ENCODE results near the gene RAI1. TPM values are rescaled to one million over a fixed set of nuclear protein-coding genes. Genes with fewer than 3 reads are reported as not detected.
A peak's percentile ranks its signal among the peaks of the same experiment; 100 is the strongest.

Gene RAI1
- total and polyA plus RNA-seq, 2 of the 13 experiments (the other 11 are each of a cell fraction or from before 2014, with no cell fraction given) = 3.4 to 5.2 TPM

DNA sequence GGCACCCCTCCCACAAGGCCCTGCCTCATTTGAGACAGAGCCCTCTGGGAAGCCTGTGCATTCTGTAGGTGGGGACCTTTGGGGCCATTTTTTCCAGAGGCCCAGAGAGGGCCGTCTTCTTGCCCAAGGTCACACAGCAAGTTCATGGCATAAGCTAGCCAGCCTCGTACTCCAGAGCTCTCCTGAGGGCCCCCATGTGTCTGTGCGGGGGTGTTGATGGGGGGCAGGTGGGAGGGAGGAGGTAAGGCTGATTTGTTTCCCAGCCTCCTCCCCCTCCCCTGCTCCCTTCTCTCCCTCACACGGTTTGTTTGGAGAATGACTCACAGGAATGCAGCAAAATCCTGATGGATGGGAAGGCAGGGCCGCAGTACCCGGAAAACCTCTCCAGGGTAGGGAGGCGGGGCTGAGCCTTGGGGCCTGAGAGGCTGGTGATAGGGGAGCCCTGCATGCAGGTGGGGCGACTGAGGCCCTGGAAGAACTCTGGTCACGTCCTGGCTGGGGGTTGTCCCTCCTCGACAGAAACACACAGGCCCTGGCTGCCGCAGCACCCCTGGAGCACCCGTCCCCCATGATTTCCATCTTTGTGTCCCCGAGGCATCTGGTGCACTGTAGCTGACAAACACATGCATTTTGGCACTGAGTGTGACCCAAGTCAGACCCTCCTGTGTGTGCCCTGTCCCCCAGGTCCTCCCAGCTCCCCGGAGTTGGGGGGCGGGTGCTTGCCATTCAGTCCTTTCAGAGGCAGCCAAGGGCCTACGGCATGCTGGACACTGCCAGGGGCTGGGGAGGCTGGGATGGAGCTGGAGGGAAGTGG lies 29.7 kb downstream of the RAI1 start:
- in situ Hi-C loops (cut with HindIII; ENCODE audit: extremely low pct_ligation_motif_present, low pct_unique_long_range_greater_than_20kb) = no loop called here
- FAIRE-seq (peak; percentile 89), ATAC-seq (peak; percentile 87), DNase-seq (ENCODE audit: low spot score) (peak; percentile 94)
- H4K20me1 ChIP-seq (ENCODE audit: insufficient read depth, low read length) = peaks cover 9% of the 10 kb centered on the region; the same call in 1 of the 2 replicates
- H3K79me2 ChIP-seq (ENCODE audit: insufficient read depth, low read length) = peaks cover 61% of the 10 kb centered on the region
- H3K27ac ChIP-seq (ENCODE audit: extremely low read length, insufficient read depth, low read length) = peak overlapping the region; percentile 61
- peak overlapping the region; percentile 62 for H3K9ac ChIP-seq (ENCODE audit: insufficient read depth, low read depth, low read length)
- H2AFZ ChIP-seq (ENCODE audit: low read length) = no peak overlapping the region
- no TSS peak for BruUV-seq (replicated peaks)
- intact Hi-C loops (cut with micrococcal nuclease; ENCODE audit: unreplicated experiment) = loop anchor here (2.0 to 10.0 kb wide), 2 partner anchors 16 to 144 kb away; no protein-coding TSS in a partner anchor
- CTCF ChIA-PET (ENCODE audit: low intra/inter-chr PET ratio, low total read pairs) = no interaction called here
- peaks cover 94% of the 10 kb centered on the region for H3K4me1 ChIP-seq (ENCODE audit: insufficient read depth, low read length)
- peak overlapping the region in 2 of 3 experiments; percentile 41 to 67; a peak in 4 of 6 replicates for H3K4me3 ChIP-seq (replicated peaks in 1 of 3; ENCODE audit: insufficient read depth in 1 of 3, low read depth in 2 of 3, low read length in 3 of 3)
- 3% methylated on average over 5 of the region's 16 CpGs for WGBS (ENCODE audit: low lambda C conversion rate)
- no peaks in the 10 kb centered on the region for H3K36me3 ChIP-seq (replicated peaks in 1 of 2; ENCODE audit: control insufficient read depth in 1 of 2, insufficient read depth in 2 of 2, low read length in 2 of 2)
- no peaks in the 10 kb centered on the region for H3K9me3 ChIP-seq (ENCODE audit: low read length)
- H3K4me2 ChIP-seq (ENCODE audit: low read depth, low read length) = peak overlapping the region; percentile 87
- no peaks in the 10 kb centered on the region for H3K27me3 ChIP-seq (ENCODE audit: control insufficient read depth in 1 of 2, insufficient read depth in 2 of 2, low read length in 2 of 2)
- POLR2A ChIA-PET = interaction anchor here (0.7 to 4.7 kb wide), 4 partner anchors 17 to 214 kb away, joined by 3 to 45 read pairs (median 5); partner anchors contain the start of genes RASD1 and SREBF1
- TF ChIP-seq JUNB (CRISPR knock-in tag; IDR thresholded peaks at IDR 0.05; ENCODE audit: borderline replicate concordance) (peak; percentile 83; the same call in 1 of the 2 replicates), PAWR (CRISPR knock-in tag; IDR thresholded peaks at IDR 0.05; ENCODE audit: borderline replicate concordance) (peak; percentile 61; the same call in 1 of the 2 replicates), PHB2 (IDR thresholded peaks at IDR 0.05; ENCODE audit: partially characterized antibody) (no peak), SNRNP70 (IDR thresholded peaks at IDR 0.05; ENCODE audit: low read depth, low read length) (no peak), ZNF263 (CRISPR knock-in tag; IDR thresholded peaks at IDR 0.05) (peak; percentile 69; the same call in 1 of the 2 replicates), CC2D1A (CRISPR knock-in tag; IDR thresholded peaks at IDR 0.05) (no peak), PHF5A (CRISPR knock-in tag; IDR thresholded peaks at IDR 0.05; ENCODE audit: low read depth, unreplicated experiment) (peak; percentile 51), IRF2 (CRISPR knock-in tag; IDR thresholded peaks at IDR 0.05) (peak; percentile 82; the same call in 1 of the 2 replicates), ZNF446 (CRISPR knock-in tag; IDR thresholded peaks at IDR 0.05) (no peak), ERF (CRISPR knock-in tag; IDR thresholded peaks at IDR 0.05) (peak; percentile 76; the same call in 1 of the 2 replicates), MAZ (IDR thresholded peaks at IDR 0.05; ENCODE audit: borderline replicate concordance, low read depth, low read length) (peak; percentile 87), MAZ (CRISPR knock-in tag; IDR thresholded peaks at IDR 0.05; ENCODE audit: low read depth) (peak; percentile 65), KDM6A (CRISPR knock-in tag; IDR thresholded peaks at IDR 0.05; ENCODE audit: low read depth) (no peak), PITX1 (CRISPR knock-in tag; IDR thresholded peaks at IDR 0.05) (peak; percentile 77; the same call in 1 of the 2 replicates), ZNF570 (CRISPR knock-in tag; IDR thresholded peaks at IDR 0.05; ENCODE audit: borderline replicate concordance) (no peak), ZNF232 (CRISPR knock-in tag; IDR thresholded peaks at IDR 0.05; ENCODE audit: borderline replicate concordance) (no peak)
- TF ChIP-seq, protein P1, sequence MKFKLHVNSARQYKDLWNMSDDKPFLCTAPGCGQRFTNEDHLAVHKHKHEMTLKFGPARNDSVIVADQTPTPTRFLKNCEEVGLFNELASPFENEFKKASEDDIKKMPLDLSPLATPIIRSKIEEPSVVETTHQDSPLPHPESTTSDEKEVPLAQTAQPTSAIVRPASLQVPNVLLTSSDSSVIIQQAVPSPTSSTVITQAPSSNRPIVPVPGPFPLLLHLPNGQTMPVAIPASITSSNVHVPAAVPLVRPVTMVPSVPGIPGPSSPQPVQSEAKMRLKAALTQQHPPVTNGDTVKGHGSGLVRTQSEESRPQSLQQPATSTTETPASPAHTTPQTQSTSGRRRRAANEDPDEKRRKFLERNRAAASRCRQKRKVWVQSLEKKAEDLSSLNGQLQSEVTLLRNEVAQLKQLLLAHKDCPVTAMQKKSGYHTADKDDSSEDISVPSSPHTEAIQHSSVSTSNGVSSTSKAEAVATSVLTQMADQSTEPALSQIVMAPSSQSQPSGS (CRISPR knock-in tag; IDR thresholded peaks at IDR 0.05) = peak; percentile 88
- TF ChIP-seq, protein P2, sequence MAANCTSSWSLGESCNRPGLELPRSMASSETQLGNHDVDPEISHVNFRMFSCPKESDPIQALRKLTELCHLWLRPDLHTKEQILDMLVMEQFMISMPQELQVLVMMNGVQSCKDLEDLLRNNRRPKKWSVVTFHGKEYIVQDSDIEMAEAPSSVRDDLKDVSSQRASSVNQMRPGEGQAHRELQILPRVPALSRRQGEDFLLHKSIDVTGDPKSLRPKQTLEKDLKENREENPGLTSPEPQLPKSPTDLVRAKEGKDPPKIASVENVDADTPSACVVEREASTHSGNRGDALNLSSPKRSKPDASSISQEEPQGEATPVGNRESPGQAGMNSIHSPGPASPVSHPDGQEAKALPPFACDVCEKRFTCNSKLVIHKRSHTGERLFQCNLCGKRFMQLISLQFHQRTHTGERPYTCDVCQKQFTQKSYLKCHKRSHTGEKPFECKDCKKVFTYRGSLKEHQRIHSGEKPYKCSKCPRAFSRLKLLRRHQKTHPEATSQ (CRISPR knock-in tag; IDR thresholded peaks at IDR 0.05; ENCODE audit: borderline replicate concordance) = no peak
- TF ChIP-seq, protein P3, sequence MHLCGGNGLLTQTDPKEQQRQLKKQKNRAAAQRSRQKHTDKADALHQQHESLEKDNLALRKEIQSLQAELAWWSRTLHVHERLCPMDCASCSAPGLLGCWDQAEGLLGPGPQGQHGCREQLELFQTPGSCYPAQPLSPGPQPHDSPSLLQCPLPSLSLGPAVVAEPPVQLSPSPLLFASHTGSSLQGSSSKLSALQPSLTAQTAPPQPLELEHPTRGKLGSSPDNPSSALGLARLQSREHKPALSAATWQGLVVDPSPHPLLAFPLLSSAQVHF (CRISPR knock-in tag; IDR thresholded peaks at IDR 0.05) = no peak

All from HepG2 (cell line).